ENCODE results near the gene SMURF1. TPM values are rescaled to one million over a fixed set of nuclear protein-coding genes. Genes with fewer than 3 reads are reported as not detected.
"Not testable (repeated sequence)": the region's sequence is repeated elsewhere in the genome, so short reads cannot be mapped to it uniquely, and the experiment has no call there.

SMURF1 gene
- total RNA-seq, 1 donor from 2014 or later, result 40.9 TPM

DNA sequence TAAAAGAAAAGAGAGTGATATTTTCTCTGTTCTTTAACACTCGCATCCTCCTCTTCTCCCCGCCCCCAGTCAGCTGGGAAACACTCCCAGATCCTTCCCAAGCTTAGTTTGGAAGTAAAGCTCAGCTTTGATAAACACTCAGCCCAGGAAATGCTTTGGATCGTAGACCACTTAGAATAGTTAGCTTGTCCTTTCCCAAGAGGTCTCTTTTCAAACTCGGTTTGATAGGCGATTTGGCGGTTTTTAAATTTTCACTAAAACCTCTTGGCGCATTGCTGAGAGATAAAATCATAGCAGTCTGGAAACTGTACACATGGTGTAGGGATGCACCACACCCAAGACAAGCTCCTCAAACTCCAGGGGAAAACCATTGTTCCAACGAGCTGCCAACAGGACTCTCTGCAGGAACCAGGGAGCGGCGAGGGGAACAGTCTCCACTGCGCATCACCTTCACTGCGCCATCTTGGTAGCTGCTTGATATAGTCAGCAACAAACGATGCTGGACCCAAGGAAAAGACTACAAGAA is 22.3 kb downstream of the SMURF1 start:
- DNase-seq (ENCODE audit: low spot score), result no peak

GRCh38 chr7:99120916-99121315 is 23.0 kb downstream of the SMURF1 start:
- DNase-seq (ENCODE audit: low spot score), result no peak

DNA sequence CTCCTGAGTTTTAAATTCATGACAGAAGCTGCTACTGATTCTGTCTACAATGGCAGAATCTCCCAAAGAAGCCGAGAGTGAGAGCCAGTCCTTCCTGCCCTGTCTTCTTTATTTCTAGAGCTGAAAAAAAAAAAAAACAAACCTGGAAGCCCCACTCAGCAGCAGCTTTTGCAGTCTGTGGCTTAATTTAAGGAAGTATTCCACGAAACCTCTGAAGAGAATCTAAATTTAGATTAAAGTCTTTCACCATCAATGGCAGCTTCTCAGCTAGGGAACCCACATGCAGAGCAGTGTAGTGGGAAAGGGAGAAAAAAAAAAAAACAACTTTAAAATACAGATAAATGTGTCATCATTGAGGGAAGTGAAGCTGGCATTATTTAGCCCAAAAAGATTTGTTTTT is 23.4 kb downstream of the SMURF1 start:
- no peak for DNase-seq (ENCODE audit: low spot score)

DNA sequence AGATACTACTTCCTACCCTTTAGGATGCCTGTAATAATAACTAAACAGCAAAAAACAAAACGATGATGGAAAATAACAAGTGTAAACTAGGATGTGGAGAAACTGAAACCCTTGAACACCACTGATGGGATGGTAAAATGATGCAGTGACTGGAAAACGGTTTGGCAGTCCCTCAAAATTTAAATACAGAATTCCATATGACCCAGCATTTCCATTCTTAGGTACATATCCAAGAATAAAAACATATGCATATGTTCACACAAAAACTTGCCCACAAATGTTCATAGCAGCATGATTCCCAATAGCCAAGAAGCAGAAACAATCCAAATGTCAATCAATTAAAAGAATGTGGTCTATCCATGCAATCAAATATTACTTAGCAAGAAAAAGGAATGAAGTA is 25.8 kb downstream of the SMURF1 start:
- DNase-seq (ENCODE audit: low spot score), result no peak

GRCh38 chr7:99116144-99116543 is 27.8 kb downstream of the SMURF1 start:
- DNase-seq (ENCODE audit: low spot score), result no peak

GRCh38 chr7:99115379-99115778 is 28.5 kb downstream of the SMURF1 start:
- DNase-seq (ENCODE audit: low spot score), result no peak

GRCh38 chr7:99112979-99113378 is 30.9 kb downstream of the SMURF1 start:
- no peak for DNase-seq (ENCODE audit: low spot score)

GRCh38 chr7:99112097-99112496 is 31.8 kb downstream of the SMURF1 start:
- DNase-seq (ENCODE audit: low spot score), result no peak

GRCh38 chr7:99111591-99111990 is 32.3 kb downstream of the SMURF1 start:
- no peak for DNase-seq (ENCODE audit: low spot score)

GRCh38 chr7:99109108-99110051 is 34.5 kb downstream of the SMURF1 start:
- DNase-seq (ENCODE audit: low spot score), result no peak

DNA sequence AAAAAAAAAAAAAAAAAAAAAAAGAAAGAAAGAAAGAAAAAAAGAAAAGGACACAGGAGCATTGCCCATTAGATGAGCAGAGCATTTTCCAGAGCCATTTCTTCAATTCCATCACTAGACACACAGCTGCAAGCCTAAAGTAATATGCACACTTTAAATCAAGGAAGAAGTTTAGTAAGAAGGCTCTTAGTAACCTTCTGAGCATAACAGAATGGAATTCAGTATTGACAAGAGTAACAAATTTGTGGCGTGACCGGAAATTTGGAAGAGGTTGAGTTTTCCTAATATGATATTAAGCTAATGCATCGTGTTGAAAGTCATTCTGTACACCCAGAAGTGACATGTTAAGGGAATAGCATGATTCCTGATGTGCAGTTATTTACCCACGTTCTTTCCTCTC is 35.3 kb downstream of the SMURF1 start:
- no peak for DNase-seq (ENCODE audit: low spot score)

DNA sequence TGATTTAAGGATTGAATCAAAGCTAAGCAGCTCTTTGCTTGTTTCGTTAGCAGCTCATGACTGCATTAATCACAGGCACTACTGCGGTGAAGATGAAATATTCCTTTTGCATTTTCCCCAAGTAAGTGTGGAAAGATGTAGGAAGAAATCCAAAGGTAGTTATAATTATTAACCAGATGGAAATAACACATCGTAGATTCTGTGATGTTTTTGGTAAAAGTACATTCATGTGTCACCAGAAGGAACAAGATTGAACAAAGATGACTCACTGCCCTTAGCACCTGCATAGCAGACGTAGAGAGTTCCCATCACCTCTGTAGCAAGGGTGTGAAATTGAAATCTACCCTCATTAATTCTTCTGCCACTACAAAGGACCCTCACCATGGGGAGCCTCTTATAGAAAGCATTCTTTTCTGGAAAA is 37.1 kb downstream of the SMURF1 start:
- DNase-seq (ENCODE audit: low spot score), result no peak

GRCh38 chr7:99106411-99106810 is 37.5 kb downstream of the SMURF1 start:
- no peak for DNase-seq (ENCODE audit: low spot score)

DNA sequence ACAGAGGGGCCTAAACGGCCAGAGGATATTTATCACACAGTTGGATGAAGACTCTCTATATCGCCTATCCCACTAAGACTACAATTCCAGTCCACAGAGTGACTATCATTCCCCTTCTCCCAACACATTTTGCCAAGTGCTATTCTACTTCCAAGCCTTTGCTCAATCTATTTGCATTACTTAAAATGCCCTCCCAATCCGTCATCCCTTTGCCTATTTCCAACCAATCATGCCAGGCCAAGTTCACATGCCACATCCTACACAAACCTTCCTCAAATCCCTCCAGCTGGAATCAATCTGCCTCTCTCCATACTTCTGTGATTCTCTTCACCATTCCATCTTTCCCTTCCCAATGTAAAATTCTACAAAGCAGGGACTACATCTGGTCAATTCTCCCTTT is 38.2 kb downstream of the SMURF1 start:
- no peak for DNase-seq (ENCODE audit: low spot score)

- no peak for DNase-seq (ENCODE audit: low spot score)
Measured at GRCh38 chr7:99104631-99105030, 39.3 kb downstream of the SMURF1 start.

GRCh38 chr7:99103836-99104235 is 40.1 kb downstream of the SMURF1 start:
- not testable (repeated sequence) for DNase-seq (ENCODE audit: low spot score)

DNA sequence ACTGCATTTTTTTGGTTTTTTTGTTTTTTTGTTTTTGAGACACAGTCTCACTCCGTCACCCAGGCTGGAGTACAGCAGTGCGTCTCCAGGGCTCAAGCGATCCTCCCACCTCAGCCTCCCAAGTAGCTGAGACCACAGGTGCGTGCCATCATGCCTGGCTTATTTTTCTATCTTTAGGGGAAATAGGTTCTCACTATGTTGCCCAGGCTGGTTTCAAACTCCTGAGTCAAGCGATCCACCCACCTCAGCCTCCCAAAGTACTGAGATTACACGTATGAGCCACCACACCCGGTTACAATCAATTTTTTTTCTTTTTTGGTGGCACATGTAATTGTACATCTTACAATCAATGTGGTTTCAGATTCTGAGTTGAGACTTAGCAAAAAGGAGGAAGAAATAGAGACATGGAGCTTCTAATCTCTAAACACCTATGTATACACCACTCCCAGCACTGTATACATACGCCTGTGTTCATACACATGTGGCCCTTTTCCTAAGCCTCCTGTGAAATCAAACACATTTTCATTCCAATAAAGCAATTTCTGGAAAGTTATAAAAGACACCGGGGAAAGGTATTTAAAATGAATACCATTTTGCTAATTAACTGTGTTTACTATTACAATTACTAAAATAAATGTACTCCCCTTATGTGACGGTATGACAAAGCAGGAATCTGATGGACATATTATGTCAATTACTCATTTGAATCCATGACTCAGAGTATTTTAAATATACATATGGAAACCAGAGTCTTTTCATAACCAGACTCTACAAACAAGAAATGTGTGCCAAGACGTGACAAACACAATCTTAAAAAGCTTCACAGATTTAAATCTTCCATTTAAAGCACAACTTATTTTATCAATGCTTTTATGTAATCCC is 40.9 kb downstream of the SMURF1 start:
- no peak for DNase-seq (ENCODE audit: low spot score)

DNA sequence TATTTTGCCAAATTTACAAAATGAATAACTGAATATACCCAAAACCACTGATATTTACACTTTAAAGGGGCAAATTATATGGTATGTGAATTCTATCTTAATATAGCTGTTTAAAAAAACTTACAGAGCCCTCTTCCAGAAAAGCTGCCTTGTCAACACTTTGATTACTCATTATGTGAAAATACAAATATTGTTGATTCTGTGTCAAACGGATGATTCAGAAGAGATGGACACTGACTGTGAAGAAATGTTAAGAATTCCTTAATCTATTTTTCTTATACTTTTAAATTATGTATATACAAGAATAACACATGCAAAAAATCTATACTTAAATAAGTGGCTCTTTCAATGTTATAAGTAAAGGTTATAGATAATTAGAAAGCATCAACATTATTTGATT is 41.5 kb downstream of the SMURF1 start:
- no peak for DNase-seq (ENCODE audit: low spot score)

GRCh38 chr7:99101516-99101915 is 42.4 kb downstream of the SMURF1 start:
- not testable (repeated sequence) for DNase-seq (ENCODE audit: low spot score)

- no peak for DNase-seq (ENCODE audit: low spot score)
Measured at GRCh38 chr7:99099499-99100077, 44.3 kb downstream of the SMURF1 start.

DNA sequence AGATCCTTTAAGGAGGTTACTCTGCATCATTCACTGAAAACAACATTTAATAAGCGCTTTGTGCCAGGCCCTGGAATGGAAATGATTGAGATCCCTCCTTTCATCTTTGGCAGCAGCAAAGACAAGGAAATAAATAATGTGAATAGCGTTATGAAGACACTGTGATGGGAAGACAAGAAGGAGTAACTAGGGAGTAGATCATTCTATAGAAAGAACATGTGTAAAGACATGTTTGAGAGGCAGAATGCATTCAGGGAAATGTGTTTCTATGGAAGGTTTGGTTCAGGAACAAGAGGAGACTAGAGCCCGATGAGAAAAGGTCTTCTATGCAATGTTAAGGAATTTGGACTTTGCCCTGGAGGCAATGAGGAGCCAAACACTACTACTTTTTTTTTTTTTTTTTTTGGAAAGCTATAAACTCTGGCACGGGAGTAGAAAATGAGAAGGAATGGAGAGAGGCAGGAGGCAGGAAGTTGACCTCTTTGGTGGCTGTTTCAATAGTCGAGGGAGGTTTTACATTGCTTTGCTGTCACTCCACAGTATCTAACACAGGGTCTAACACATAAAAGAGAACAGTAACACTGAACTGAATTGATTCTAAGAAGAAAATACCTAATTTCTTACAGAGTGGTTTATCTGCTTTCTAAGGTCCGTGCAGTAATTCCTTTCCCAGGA is 44.9 kb downstream of the SMURF1 start:
- DNase-seq (ENCODE audit: low spot score), result no peak
